ENCODE results near the gene DOHH.

DOHH gene

DNA sequence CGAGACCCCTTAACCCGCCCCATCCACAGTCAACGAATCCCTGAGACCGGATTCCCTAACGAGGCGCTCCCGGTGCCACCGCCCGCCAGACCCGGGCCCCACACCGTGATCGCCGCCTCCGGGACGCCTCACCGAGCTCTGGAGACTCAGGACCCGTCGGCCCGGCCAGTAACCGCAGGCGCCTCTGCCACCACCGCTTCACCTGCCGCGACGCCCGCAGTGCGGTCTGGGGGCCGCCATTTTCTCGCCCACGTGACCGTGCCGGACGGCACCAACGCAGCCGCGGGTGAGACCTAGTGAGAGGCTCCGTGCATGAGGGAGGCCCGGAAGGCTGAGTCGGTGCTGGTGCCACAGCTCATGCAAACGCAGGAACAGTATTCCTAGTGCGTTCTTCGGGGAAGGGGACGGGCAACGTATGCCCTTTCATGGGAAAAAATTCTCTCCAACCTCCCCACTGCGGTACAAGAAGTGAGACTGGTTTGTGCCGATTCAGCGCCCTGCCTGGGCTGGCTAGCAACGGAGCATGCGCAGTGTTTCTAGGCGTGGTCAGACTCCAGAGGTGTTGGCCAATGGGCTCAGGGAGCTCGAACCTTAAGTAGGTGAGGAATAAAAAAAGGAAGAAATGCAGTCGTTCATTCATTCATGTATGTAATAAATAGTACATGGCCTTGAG, at the start of gene DOHH:
DOHH (minus strand) TSS at position 246 of the 673 bp plus-strand sequence. CDS start 3,860 bp downstream, outside the sequence.
- peak; percentile 97 for DNase-seq

DNA sequence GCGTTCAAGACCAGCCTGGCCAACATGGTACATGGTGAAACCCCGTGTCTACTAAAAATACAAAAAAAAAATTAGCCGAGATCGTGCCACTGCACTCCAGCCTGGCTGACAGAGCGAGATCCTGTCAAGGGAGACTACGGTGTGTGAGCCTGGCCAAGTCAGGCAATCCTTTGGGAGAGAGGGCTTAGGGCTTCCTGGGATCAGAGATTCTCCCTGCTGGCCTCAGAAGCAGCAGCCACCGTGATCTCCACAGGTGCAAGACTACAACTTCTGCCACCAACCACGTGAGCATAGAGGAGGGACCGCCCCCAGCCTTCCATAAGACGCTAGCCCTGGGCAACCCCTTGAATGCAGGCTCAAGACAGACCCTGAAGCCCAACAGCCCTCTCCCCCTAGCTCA, 49.3 kb upstream of the DOHH start:
- no peak for DNase-seq

GRCh38 chr19:3548606-3549005, 48.1 kb upstream of the DOHH start:
- DNase-seq: no peak

GRCh38 chr19:3547767-3548282, 47.4 kb upstream of the DOHH start:
- DNase-seq: no peak

- DNase-seq: peak; percentile 53
Observed at GRCh38 chr19:3547301-3547731, 46.8 kb upstream of the DOHH start.

- DNase-seq: no peak
Observed at GRCh38 chr19:3546119-3546518, 45.6 kb upstream of the DOHH start.

DNA sequence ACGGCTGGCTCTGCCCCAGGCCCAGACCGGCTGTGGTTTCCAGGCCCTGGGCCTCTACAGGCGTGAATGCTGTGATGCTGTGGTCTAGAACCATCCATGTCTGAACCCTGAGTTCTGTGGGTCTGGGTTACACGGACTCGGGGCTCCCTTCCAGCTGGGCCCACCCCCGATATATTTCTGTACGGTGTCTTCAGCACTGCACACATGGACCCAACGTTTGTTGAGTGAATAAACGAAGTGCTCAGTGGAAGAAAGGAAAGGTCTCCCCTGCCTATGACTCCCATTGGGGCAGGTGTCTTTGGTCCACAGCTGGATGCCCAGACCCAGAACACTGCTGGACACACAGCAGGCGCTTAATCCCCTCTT, 45.2 kb upstream of the DOHH start:
- no peak for DNase-seq

DNA sequence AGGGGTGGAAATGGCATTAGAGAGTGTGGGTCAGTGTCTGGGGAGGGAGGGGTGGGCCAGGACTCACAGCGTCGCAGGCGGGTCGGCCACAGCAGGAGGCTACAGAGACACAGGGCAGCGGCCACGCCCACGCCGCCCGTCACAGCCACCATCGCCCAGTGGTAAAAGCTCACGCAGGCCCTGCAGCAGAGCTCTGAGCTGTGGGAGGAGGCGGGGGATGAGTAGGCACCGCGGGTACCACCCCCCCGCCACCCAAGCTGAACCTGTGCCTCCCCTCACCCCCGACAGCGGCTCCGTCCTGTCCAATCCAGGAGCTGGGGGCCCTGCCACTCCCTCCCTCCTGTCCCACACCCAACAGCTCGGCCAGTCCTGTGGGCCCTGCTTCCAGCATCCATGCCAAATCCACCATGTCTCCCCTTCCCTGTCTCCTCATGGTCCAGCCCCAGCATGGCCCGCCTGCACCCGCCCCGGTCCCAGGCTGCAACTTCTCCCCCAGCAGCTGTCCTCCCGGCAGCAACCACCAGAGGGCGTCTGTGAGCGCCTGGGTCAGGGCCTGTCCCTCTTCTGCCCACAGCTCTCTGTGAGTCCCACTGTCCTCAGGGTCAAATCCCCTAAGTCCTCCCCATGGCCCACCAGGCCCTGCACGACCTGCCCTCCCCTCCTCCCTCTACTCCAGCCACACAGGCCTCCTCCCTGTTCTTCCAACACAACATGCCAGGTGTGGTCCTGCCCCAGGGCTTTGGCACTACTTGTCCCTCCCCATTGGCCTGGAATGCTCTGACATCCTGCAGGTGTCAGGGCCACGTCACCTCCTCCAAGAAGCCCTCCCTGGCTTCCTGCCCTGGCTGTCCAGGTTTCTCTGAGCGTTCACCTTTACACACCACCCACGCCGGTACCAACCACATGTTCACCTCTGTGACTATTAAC, 44.5 kb upstream of the DOHH start:
- DNase-seq: peak; percentile 84

- DNase-seq: no peak
Observed at GRCh38 chr19:3544058-3544376, 43.5 kb upstream of the DOHH start.

DNA sequence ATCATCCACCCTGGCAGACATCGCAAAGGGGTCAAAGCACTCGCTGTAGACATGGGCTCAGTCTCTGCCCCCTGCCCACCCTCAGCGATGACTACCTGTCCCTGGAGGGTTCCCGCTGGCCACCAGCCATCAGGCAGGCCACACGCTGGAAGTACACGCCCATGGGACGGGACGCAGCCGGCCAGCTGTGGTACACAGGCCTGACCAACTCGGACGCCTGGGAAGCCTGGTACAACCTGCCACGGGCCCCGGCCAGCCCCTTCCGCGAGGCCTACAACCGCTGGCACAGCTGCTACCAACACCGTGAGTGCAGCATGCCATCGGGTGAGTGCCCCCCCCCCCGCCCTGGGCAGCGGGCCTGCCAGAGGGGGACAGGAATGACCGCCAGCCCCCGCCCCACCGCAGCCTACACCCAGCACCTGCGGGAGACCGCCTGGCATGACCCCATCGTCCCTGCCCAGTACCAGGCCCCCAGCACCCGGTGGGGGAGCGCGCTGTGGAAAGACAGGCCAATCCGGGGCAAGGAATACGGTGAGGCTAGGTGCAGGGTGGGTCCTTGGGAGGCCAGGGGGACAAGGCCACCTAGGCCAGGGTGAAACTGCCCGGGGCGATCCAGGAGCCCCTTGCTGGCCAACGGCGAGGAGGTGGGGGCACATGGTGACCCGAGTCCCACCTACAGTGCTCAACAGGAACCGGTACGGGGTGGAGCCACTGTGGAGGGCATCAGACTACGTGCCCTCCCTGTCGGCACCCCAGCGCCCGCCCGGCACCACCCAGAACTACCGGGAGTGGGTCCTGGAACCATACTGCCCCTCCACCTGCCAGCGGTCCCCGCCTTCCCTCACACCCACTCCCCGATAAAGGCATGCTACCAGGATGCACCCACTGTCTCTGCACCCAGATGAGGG, 42.9 kb upstream of the DOHH start:
- no peak for DNase-seq

GRCh38 chr19:3539756-3540118, 39.3 kb upstream of the DOHH start:
- DNase-seq: no peak

DNA sequence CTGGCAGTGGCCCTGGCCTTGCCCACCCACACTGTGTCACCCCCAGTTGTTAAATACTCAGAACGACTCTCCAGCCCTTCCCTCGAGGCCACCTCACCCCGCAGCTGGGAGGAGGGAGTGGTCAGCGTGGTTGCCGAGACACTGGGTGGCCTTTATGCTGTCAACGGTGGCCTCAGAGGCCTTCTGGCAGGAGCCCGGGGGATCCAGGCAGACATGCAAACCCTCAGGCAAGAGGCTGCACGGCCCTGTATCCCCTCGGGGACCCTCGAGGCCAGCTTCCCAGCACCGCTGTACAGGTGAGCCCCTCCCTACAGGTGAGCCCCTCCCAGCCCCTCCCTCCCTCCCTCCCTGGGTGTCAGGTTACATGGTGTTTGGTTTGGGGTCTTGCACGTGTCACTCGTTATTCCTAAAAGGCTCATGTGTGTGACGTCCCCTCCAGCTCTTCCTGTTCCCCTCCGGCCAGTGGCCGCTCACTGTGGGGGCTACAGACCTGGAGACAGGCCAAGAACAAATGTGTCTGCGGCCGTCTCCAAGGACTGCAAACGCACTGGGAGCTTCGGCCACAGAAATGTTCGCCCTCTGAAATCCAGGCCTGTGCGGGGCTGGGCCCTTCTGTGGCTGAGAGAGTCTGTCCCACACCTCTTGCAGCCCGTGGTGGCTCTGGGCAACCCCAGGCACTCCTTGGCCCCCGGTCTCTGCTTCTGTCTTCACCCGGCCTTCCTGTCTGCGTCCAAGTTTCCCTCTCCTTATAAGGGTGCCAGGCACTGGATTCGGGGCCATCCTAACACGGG, 38.7 kb upstream of the DOHH start, which contains the start of gene TEKTIP1:
TEKTIP1 (plus strand) TSS at position 210 of the 791 bp plus-strand sequence; CDS start at position 214, 4 bp downstream.
- DNase-seq: no peak

GRCh38 chr19:3538258-3538929, 37.9 kb upstream of the DOHH start:
- DNase-seq: no peak

DNA sequence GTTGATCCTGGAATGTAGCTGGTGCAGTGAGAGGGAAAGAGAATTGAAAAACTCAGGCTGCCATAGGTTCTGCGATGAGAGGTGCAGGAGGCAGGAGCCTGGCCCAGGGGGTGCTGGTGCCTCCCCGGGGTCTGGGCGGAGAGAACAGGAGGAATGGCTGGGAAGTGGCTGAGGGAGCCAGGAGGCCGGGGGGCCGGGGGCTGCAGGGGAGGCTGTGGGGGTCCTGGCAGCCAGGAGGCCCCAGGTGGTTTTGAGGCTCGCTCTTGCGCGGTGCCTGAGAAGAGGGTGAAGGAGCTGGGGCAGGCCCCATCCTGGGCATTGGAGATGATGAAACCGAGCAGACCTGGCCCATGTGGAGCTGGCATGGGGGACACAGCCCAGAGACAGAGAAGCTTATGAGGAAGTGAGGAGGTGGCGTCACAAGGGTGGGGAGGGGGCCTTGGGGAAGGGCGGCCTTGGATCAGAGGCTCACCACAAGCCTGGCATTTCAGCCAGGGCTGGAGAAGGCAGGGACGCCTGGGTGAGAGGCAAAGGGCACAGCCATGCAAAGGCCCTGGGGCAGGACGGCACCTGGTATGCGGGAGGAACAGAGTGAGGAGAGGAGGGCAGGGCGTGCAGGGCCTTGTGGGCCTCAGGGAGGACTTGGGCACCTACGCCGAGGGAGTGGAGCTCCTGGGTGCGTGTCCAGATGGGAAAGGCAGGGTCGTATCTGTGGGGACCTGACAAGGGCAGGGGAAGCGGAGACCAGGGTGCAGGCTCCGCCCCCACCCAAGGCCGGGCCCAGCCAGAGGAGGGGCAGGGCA, 37.2 kb upstream of the DOHH start:
- no peak for DNase-seq

DNA sequence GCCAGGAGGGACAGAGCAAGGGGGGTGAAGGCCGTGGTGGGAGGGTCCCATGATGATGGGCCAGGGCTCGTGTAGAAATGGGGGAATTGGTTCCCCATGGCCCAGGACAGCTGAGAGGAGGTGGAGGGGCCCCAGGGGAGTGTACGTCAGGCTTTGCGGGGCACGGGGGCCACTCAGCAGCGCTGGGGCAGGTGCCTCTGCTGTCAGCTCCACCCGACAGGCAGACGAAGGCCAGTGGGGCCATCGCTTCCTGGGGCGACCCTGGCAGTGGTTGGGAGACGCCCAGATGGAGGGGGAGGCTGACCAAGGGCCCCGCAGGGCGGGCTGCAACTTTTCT, 36.6 kb upstream of the DOHH start:
- DNase-seq: no peak

GRCh38 chr19:3536429-3537100, 36.1 kb upstream of the DOHH start:
- DNase-seq: no peak

DNA sequence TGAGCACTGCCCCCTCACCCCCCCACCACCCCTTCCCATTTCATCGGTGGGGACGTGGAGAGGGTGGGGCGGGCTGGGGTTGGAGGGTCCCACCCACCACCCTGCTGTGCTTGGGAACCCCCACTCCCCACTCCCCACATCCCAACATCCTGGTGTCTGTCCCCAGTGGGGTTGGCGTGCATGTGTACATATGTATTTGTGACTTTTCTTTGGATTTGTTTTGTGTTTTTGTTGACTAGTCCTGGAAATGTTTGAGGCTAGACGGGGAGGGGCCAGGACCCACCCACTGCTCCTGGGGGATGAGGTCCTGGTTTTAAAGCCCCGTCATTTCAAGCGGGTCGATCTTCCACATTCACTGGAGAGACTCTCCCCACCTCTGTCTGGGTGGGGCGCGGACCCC, 35.5 kb upstream of the DOHH start:
- no peak for DNase-seq

DNA sequence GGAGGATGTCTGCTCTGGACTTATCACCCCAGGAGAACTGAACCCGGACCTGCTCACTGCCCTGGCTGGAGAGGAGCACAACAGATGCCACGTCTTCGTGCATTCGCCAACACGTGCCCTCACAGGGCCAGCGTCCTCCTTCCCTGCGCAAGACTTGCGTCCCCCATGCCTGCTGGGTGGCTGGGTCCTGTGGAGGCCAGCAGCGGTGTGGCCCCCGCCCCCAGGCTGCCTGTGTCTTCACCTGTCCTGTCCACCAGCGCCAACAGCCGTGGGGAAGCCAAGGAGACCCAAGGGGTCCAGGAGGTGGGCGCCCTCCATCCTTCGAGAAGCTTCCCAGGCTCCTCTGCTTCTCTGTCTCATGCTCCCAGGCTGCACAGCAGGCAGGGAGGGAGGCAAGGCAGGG, 35.1 kb upstream of the DOHH start:
- no peak for DNase-seq

DNA sequence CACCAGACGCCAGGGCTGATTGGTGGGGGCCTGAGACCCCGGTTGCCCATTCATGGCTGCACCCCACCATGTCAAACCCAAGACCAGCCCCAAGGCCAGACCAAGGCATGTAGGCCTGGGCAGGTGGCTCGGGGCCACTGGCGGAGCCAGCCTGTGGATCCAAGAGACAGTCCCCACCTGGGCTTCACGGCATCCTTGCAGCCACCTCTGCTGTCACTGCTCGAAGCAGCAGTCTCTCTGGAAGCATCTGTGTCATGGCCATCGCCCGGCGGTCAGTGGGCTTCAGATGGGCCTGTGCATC, 34.7 kb upstream of the DOHH start:
- no peak for DNase-seq
